Retinal pigment epithelial cell (primary cell): ENCODE data around the gene KLHL30.

Experiments used
- DNase-seq: peaks from one replicate; pipeline ENCODE4 v3.0.0-alpha.2; 2010; ENCODE audit warnings: low read depth
- H3K4me3 ChIP-seq: 2 replicates; pipeline ENCODE4 v1.5.1; 2011; ENCODE audit warnings: mild to moderate bottlenecking, low read length, control low read depth, moderate library complexity
- TF ChIP-seq, protein P1 (sequence below): conservative IDR thresholded peaks from 2 replicates; pipeline ENCODE4 v1.5.1; 2011; ENCODE audit warnings: low read depth, low read length, control low read depth, inconsistent platforms

Gene KLHL30

DNA sequence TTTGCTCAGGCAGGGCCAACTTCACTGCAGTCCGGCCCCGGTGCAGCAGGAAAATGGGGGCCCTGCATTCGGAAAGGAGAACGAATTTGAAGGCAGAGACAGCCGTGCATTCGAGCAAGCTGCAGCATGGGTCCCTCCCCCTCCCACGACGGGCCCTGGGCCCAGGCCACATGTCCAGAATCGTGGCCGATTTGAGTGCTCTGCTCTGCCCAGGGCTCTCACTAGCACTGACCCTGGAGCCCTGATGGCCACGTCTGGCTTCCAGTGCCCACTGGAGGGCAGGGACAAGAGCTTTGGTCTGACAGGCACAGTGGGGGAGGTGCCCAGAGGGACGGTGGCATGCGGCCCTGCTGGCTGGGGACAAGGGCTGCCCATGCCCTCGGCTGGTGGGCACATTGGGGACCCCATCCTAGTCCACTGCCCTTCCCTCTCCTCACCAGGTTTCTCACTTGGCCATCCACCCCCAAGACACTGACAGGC is 14.4 kb upstream of the KLHL30 start:
- no peak for DNase-seq
- no peak overlapping the region for H3K4me3 ChIP-seq
- TF ChIP-seq, protein P1, sequence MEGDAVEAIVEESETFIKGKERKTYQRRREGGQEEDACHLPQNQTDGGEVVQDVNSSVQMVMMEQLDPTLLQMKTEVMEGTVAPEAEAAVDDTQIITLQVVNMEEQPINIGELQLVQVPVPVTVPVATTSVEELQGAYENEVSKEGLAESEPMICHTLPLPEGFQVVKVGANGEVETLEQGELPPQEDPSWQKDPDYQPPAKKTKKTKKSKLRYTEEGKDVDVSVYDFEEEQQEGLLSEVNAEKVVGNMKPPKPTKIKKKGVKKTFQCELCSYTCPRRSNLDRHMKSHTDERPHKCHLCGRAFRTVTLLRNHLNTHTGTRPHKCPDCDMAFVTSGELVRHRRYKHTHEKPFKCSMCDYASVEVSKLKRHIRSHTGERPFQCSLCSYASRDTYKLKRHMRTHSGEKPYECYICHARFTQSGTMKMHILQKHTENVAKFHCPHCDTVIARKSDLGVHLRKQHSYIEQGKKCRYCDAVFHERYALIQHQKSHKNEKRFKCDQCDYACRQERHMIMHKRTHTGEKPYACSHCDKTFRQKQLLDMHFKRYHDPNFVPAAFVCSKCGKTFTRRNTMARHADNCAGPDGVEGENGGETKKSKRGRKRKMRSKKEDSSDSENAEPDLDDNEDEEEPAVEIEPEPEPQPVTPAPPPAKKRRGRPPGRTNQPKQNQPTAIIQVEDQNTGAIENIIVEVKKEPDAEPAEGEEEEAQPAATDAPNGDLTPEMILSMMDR, result no peak

DNA sequence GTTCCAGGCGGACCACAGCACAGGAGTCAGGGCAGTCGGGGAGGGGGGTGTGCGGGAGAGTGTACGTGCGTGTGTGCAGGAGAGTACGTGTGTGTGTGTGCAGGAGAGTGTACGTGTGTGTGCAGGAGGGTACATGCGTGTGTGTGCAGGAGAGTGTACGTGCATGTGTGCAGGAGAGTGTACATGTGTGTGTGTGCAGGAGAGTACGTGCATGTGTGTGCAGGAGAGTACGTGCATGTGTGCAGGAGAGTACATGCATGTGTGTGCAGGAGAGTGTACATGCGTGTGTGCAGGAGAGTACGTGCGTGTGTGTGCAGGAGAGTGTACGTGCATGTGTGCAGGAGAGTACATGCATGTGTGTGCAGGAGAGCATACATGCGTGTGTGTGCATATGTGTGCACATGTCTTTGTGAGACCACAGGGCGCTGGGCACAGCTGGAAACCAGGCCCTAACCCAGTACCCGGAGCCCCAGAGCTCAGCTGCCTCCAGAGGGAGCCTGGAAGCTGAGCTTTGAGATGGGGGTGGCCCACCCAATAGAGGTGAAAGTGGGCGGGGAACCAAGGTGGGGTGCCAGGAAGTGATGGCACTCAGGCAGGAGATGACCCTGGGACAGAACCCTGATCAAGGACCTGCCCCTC is 13.9 kb upstream of the KLHL30 start:
- no peak for DNase-seq
- H3K4me3 ChIP-seq, result no peak overlapping the region
- TF ChIP-seq, protein P1, result no peak

DNA sequence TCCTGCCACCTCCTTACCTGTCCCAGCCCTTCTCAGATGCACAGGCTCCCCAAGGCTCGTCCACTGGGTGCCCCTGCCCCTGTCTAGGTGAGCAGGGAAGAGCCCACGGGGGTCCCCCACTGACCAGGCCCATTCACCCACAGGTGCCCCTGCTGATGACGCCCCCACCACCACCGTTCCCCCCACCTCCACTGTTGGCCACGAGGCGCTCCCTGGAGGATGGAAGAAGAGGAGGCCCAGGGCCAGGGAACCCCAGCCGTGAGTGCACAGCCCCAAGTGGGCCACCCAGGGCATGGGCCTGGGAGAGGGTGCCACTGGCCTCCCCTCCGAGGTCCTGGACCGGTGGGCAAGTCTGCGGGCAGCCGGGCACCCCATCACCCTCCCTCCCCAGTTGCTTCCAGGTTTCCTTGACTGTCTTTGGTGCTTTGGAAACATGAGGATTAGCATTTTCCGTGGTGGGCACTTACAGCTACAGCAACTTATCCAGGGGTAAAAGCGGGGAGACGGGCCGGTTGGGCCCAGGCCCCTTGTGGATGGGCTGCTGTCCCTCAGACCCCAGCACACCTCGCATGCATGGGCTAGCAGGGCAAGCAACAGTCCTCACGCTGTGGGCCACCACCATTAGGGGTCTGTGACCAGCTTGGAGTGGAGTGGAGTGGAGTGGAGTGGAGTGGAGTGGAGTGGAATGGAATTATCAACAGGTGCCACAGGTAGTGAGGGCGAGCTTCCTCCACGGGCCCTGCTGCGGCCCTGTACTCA is 13.2 kb upstream of the KLHL30 start:
- no peak for DNase-seq
- H3K4me3 ChIP-seq, result no peak overlapping the region
- TF ChIP-seq, protein P1, result no peak

DNA sequence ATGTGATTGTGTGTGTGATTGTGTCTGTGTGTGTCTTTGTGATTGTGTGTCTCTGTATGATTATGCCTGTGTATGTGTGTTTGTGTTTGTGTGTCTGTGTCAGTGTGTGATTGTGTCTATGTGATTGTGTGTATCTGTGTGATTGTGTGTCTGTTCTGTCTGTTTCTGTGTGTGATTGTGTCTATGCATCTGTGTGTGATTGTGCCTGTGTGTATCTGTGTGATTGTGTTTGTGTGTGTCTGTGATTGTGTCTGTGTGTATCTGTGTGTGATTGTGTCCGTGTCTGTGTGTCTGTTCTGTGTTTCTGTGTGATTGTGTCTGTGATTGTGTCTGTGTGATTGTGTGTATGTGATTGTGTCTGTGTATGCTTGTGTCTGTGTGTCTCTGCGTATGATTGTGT is 12.1 kb upstream of the KLHL30 start:
- DNase-seq, result no peak
- TF ChIP-seq, protein P1, result no peak
- H3K4me3 ChIP-seq, result no peak overlapping the region

DNA sequence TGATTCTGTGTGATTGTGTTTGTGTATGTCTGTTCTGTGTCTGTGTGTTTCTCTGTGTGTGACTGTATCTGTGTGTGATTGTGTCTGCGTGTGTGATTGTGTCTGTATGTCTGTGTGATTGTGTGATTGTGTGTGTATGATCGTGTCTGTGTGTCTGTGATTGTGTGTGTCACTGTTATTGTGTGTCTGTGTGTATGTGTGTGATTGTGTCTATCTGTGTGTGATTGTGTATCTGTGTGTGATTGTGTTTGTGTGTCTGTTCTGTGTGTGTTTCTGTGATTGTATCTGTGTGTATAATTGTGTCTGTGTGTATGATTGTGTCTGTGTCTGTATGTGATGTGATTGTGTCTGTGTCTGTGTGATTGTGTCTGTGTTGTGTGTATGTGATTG is 11.7 kb upstream of the KLHL30 start:
- no peak for DNase-seq
- TF ChIP-seq, protein P1, result no peak
- H3K4me3 ChIP-seq, result peak overlapping the region; percentile 42

DNA sequence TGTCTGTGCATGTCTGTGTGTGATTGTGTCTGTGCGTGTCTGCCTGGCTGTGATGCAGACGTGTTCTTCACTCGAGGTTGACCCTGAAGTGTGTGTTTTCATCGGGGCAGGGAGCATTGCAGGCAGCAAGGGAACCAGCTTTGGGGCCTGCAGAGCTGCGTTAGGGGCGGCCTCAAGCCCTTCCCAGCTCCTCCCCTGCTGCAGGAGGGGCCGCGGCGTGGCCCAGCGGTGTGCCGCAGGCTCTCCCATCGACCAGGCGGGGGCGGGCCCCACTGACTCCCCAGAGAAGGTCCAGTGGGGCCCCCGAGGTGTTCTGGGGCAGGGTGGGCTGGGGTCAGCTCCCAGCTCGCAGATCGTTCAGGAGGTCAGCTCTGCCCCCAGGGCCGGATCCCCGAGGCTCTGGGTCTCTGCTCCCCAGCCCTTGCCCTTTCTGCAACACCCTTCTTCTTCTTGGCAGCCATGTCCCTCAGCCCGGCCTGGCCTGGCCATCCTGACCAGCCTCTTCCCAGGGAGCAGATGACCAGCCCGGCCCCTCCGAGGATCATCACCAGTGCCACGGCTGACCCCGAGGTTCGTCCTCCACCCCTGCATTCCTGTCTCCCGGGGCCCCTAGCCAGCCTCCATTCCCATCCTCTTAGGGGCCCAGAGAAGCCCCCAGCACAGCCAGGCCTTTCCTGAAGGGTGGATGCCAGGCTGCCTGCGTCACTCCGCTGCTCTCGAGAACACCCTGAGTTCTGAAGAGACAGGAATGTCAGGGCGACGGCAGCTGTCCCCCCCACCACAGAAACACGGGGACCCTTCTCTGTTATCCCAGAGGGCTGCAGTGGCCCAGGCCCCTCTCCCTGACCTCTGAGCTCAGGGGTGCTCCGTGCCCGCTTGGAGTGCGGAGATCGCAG is 11.1 kb upstream of the KLHL30 start:
- DNase-seq, result no peak
- peak overlapping the region; percentile 42 for H3K4me3 ChIP-seq
- TF ChIP-seq, protein P1, result peak; percentile 32
